Activated gamma-delta T cell (primary cell): ENCODE results near the gene OR5I1.
"Not testable (repeated sequence)": the region's sequence is repeated elsewhere in the genome, so short reads cannot be mapped to it uniquely, and the experiment has no call there.

ENCODE experiments used
- DNase-seq: peaks from one replicate; lab custom pipeline; 2025; lab: John Stamatoyannopoulos, UW
- total RNA-seq, 2 donors: gene quantifications; one replicate each; lab custom pipeline; 2026; lab: John Stamatoyannopoulos, UW

OR5I1 gene
- total RNA-seq = 0 reads per million in 2 donors

DNA sequence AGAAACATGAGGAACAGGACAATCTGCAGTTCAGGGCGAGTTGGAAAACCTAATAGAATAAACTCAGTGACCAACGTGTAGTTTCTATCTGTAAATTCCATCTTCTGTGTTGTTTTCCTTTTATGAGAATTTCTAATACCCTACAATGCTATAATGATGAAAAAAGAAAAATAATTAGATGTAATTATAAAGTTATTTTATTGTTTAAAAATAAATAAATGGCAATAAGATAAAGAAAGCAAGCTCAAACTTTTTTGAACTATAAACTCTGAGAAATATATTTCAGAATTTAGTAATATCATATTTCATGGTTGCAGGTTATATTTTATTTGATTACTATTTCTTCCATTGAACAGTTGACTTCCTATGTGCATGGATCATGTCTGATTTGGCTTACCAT lies at the start of gene OR5I1:
Gene OR5I1 (minus strand): TSS at position 101 of the 400 bp plus-strand sequence. CDS start 0 bp downstream, at position 101.
- no peak for DNase-seq

GRCh38 chr11:55970935-55971334 lies 34.7 kb upstream of the OR5I1 start:
- no peak for DNase-seq

- no peak for DNase-seq
Measured at GRCh38 chr11:55969845-55970244, 33.6 kb upstream of the OR5I1 start, which contains the start of gene OR10AG1. OR10AG1 (minus strand) TSS chr11:55969945; CDS start chr11:55969907, 38 bp downstream.

DNA sequence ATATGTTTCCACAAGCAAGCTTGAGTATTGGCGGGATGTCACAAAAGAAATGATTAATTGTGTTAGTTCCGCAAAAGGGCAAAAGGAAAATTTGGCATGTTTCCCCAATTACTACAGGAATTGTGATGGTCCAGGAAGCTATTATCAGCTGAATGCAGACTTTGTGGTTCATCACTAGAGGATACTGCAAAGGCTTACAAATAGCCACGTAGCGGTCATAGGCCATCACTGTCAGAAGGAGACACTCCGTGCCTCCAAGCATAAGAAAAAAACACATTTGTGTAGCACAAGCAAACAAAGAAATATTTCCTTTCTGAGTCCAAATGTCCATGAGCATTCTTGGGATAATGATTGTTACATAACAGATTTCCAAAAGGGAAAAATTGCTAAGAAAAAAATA lies 31.7 kb upstream of the OR5I1 start:
- no peak for DNase-seq

- no peak for DNase-seq
Measured at GRCh38 chr11:55966391-55966790, 30.2 kb upstream of the OR5I1 start.

DNA sequence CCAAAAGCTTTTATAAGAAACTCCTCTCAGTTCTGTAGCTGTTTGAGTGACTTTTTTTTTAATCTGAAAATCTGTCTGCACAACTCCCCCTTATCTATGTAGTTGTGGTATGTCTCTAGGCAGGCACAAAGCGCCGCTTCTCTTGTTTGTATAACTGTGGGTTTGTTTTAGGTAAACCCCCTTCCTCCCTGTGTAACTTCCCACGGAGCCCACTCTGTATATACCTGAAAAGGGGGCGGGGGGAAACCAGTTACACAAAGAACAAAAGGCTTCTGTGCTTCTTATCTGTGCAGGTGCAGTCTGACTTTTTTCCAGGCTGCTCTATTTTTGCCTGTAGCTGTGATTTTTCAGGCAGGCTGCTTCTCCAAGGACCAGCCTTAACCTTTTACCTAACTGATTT lies 20.3 kb upstream of the OR5I1 start:
- no peak for DNase-seq

DNA sequence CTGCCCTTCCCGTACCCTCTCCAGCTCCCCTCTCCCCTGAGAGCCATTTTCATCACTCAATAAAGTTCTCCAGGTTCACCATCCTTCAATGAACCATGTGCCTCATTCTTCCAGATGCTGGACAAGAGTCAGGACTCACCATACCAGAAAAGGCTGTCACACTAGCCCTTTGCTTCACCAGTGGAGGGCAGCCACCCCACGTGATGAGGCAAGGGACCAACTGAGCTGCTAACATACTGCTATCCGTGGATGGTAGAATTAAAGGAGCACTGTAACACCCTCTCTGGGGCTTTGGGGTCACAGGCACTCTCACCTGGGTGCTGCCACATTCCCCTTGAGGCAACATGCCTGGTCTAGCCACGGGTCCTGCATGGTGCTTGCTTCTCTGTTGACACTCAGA lies 13.1 kb upstream of the OR5I1 start:
- no peak for DNase-seq

- DNase-seq = no peak
Measured at GRCh38 chr11:55942785-55943392, 6.7 kb upstream of the OR5I1 start.

DNA sequence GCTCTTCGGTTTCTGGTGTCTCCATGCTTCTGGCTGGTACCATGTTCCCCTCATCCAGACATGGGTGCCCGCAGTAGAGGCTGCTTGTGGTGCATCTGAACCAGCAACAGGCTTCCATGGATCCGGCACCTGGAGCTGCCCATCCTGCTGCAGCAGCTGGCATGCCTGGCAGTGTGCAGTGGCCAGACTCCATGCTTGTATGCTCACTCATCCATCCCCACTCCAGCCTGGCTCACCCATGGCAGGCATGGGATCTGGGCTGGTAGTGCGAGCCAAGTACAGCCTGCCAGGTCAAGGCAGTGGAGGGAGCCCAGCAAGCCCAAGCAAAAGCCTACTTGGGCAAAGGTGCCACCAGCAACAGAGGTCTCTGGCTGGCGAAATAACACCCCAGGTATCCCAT lies 15.7 kb downstream of the OR5I1 start:
- no peak for DNase-seq

DNA sequence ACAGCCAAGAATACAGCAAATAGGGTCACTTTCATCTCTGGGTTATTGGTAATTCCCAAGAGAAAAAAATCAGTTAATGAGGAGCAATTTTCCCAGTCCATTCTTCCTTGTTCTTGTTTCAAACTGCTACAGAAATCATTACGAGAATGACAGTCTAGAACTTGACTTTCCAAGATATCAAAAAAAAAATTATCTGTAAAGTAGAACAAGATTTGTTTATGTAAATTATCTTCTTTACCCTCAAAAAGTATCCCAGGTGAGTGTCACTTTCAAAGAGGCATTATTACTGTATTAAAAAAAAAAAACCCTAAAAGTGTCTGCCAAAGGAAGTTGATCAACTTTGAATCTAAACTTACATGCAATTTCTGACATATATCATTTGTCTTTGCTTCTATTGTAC lies 21.7 kb downstream of the OR5I1 start, which contains the start of gene OR5W2:
Gene OR5W2 (minus strand): TSS at position 101 of the 400 bp plus-strand sequence. CDS start 0 bp downstream, at position 101.
- DNase-seq = no peak

GRCh38 chr11:55902308-55902707 lies 33.9 kb downstream of the OR5I1 start:
- DNase-seq = no peak

DNA sequence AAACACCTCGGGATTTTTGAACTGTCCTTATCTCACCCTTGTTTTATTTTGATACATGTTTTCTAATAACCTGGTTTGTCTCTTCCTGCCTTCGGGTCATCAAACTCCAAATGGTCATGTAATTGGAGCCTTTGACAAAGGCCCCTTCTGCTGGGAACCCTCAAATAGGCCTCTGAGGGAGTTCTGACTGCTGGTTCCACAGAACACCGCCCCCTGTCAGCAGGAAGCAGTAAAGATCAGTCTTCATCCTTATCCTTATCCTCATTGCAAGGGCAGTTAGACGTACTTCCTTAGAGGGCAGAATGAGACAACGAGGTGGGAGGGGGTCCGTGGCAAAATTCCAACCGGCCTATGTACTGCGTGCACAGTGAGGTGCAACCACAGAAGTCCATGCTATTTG lies 41.0 kb downstream of the OR5I1 start:
- DNase-seq = no peak

DNA sequence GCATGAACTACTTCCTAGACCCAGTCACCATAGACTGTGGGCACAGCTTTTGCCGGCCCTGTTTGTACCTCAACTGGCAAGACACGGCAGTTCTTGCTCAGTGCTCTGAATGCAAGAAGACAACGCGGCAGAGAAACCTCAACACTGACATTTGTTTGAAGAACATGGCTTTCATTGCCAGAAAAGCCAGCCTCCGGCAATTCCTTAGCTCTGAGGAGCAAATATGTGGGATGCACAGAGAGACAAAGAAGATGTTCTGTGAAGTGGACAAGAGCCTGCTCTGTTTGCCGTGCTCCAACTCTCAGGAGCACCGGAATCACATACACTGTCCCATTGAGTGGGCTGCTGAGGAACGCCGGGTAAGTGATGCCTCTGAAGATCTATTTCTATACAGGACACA lies 50.7 kb downstream of the OR5I1 start:
- not testable (repeated sequence) for DNase-seq
